Stimulated activated effector memory CD8-positive, alpha-beta T cell treated with anti-CD3 and anti-CD28 coated beads, Interleukin-12 subunit alpha, Interleukin-12 subunit beta, amount 100 ng/mL, for 72 hours (primary cell): ENCODE measurements around the gene MYL3.

Experiments
- ATAC-seq: fragments of 150-1000 bp; cut with Tn5 transposase; 2 replicates; pipeline ENCODE4 v1.10.0; 2021
- DNase-seq, 2 donors: peaks; one replicate each; pipeline ENCODE4 v3.0.0; 2021 to 2022; ENCODE audit warnings: low spot score in 2 of 2
- H3K27ac Mint-ChIP-seq: one replicate; pipeline ENCODE4 v1.8.0; 2022; ENCODE audit warnings: mild to moderate bottlenecking, mixed read lengths
- H3K36me3 Mint-ChIP-seq: one replicate; pipeline ENCODE4 v1.8.0; 2022; ENCODE audit warnings: mild to moderate bottlenecking, mixed read lengths
- H3K4me1 Mint-ChIP-seq: one replicate; pipeline ENCODE4 v1.8.0; 2022; ENCODE audit warnings: mixed read lengths
- H3K4me3 Mint-ChIP-seq: one replicate; pipeline ENCODE4 v1.8.0; 2022; ENCODE audit warnings: mild to moderate bottlenecking, mixed read lengths
- H3K9me3 Mint-ChIP-seq: one replicate; pipeline ENCODE4 v1.8.0; 2022; ENCODE audit warnings: mixed read lengths

The MYL3 gene

GRCh38 chr3:46854555-46854991 is 8.7 kb downstream of the MYL3 start:
- ATAC-seq (no peak), DNase-seq (no peak)
- no peaks in the 10 kb centered on the region for H3K4me1 Mint-ChIP-seq
- no peak overlapping the region for H3K4me3 Mint-ChIP-seq
- H3K9me3 Mint-ChIP-seq = no peaks in the 10 kb centered on the region
- H3K36me3 Mint-ChIP-seq = no peaks in the 10 kb centered on the region
- H3K27ac Mint-ChIP-seq = peak overlapping the region; percentile 72

GRCh38 chr3:46853441-46854415 is 9.5 kb downstream of the MYL3 start:
- H3K4me3 Mint-ChIP-seq = no peak overlapping the region
- H3K36me3 Mint-ChIP-seq = no peaks in the 10 kb centered on the region
- no peaks in the 10 kb centered on the region for H3K9me3 Mint-ChIP-seq
- H3K4me1 Mint-ChIP-seq = no peaks in the 10 kb centered on the region
- H3K27ac Mint-ChIP-seq = peak overlapping the region; percentile 72
- no peak for ATAC-seq
- DNase-seq = no peak

- ATAC-seq = no peak
- no peak overlapping the region for H3K4me3 Mint-ChIP-seq
- no peaks in the 10 kb centered on the region for H3K36me3 Mint-ChIP-seq
- no peaks in the 10 kb centered on the region for H3K9me3 Mint-ChIP-seq
- no peaks in the 10 kb centered on the region for H3K4me1 Mint-ChIP-seq
- no peak overlapping the region for H3K27ac Mint-ChIP-seq
- no peak for DNase-seq
Observed at GRCh38 chr3:46852839-46853355, 10.3 kb downstream of the MYL3 start.

- ATAC-seq = no peak
- no peak for DNase-seq
- no peak overlapping the region for H3K27ac Mint-ChIP-seq
- H3K4me3 Mint-ChIP-seq = no peak overlapping the region
- no peaks in the 10 kb centered on the region for H3K36me3 Mint-ChIP-seq
- no peaks in the 10 kb centered on the region for H3K4me1 Mint-ChIP-seq
- no peaks in the 10 kb centered on the region for H3K9me3 Mint-ChIP-seq
Observed at GRCh38 chr3:46852334-46852720, 10.9 kb downstream of the MYL3 start.

GRCh38 chr3:46851364-46852333 is 11.6 kb downstream of the MYL3 start:
- Mint-ChIP-seq H3K4me3 (no peak overlapping the region), H3K9me3 (no peaks in the 10 kb centered on the region), H3K4me1 (no peaks in the 10 kb centered on the region), H3K36me3 (no peaks in the 10 kb centered on the region), H3K27ac (no peak overlapping the region)
- DNase-seq (no peak), ATAC-seq (no peak)

GRCh38 chr3:46850468-46850779 is 12.8 kb downstream of the MYL3 start:
- no peak for DNase-seq

GRCh38 chr3:46849686-46850467 is 13.4 kb downstream of the MYL3 start:
- no peak overlapping the region for H3K27ac Mint-ChIP-seq
- H3K9me3 Mint-ChIP-seq = no peaks in the 10 kb centered on the region
- DNase-seq (no peak), ATAC-seq (no peak)
- H3K4me1 Mint-ChIP-seq = peaks cover 6% of the 10 kb centered on the region
- H3K4me3 Mint-ChIP-seq = no peak overlapping the region
- H3K36me3 Mint-ChIP-seq = peaks cover 6% of the 10 kb centered on the region

More at GRCh38 chr3:46850468-46850779, 12.8 kb downstream of the MYL3 start:
- H3K9me3 Mint-ChIP-seq = no peaks in the 10 kb centered on the region
- H3K4me1 Mint-ChIP-seq = peaks cover under 1% of the 10 kb centered on the region
- H3K27ac Mint-ChIP-seq = no peak overlapping the region
- no peak overlapping the region for H3K4me3 Mint-ChIP-seq
- H3K36me3 Mint-ChIP-seq = peaks cover under 1% of the 10 kb centered on the region
- no peak for ATAC-seq

- Mint-ChIP-seq H3K4me3 (no peak overlapping the region), H3K4me1 (peaks cover 6% of the 10 kb centered on the region), H3K36me3 (peaks cover 6% of the 10 kb centered on the region), H3K9me3 (no peaks in the 10 kb centered on the region), H3K27ac (no peak overlapping the region)
- DNase-seq (no peak), ATAC-seq (no peak)
Observed at GRCh38 chr3:46849045-46849631, 14.1 kb downstream of the MYL3 start.

GRCh38 chr3:46848271-46849044 is 14.8 kb downstream of the MYL3 start:
- Mint-ChIP-seq H3K4me3 (no peak overlapping the region), H3K9me3 (no peaks in the 10 kb centered on the region), H3K4me1 (peaks cover 6% of the 10 kb centered on the region), H3K36me3 (peaks cover 6% of the 10 kb centered on the region), H3K27ac (no peak overlapping the region)
- DNase-seq = peak in 1 of 2 donors; percentile 68
- ATAC-seq = no peak

- H3K9me3 Mint-ChIP-seq = peaks cover 3% of the 10 kb centered on the region
Observed at GRCh38 chr3:46847744-46848143, 15.5 kb downstream of the MYL3 start.

GRCh38 chr3:46846624-46847542 is 16.4 kb downstream of the MYL3 start:
- ATAC-seq = no peak
- no peak for DNase-seq
- H3K36me3 Mint-ChIP-seq = peaks cover 6% of the 10 kb centered on the region
- peak overlapping the region; percentile 71 for H3K4me3 Mint-ChIP-seq
- H3K9me3 Mint-ChIP-seq = peaks cover 3% of the 10 kb centered on the region
- H3K4me1 Mint-ChIP-seq = peaks cover 6% of the 10 kb centered on the region
- peak overlapping the region; percentile 89 for H3K27ac Mint-ChIP-seq

More at GRCh38 chr3:46847744-46848143, 15.5 kb downstream of the MYL3 start:
- no peak for ATAC-seq
- H3K4me1 Mint-ChIP-seq = peaks cover 6% of the 10 kb centered on the region
- H3K4me3 Mint-ChIP-seq = no peak overlapping the region
- DNase-seq = no peak
- no peak overlapping the region for H3K27ac Mint-ChIP-seq
- peaks cover 6% of the 10 kb centered on the region for H3K36me3 Mint-ChIP-seq

- ATAC-seq (peak; percentile 90), DNase-seq (peak; percentile 65 to 84)
- peak overlapping the region; percentile 71 for H3K4me3 Mint-ChIP-seq
- peaks cover 6% of the 10 kb centered on the region for H3K36me3 Mint-ChIP-seq
- peak overlapping the region; percentile 89 for H3K27ac Mint-ChIP-seq
- H3K4me1 Mint-ChIP-seq = peaks cover 6% of the 10 kb centered on the region
- H3K9me3 Mint-ChIP-seq = peaks cover 9% of the 10 kb centered on the region
Observed at GRCh38 chr3:46845860-46846623, 17.2 kb downstream of the MYL3 start.
